ENCODE measurements around the gene NCKIPSD.

- TF ChIP-seq POLR2A (IDR thresholded peaks at IDR 0.05): no peak
- TF ChIP-seq CTCF (IDR thresholded peaks at IDR 0.05): no peak
Observed at GRCh38 chr3:48660800-48661400, 24.8 kb downstream of the NCKIPSD start.

Measured in uterus (tissue), 2 donors.